Activated CD4-positive, alpha-beta memory T cell treated with anti-CD3 and anti-CD28 coated beads for 36 hours (primary cell): Measurements from ENCODE around the gene EEF2KMT. TPM values are rescaled to one million over a fixed set of nuclear protein-coding genes. Genes with fewer than 3 reads are reported as not detected.
"Not testable (repeated sequence)": the region's sequence is repeated elsewhere in the genome, so short reads cannot be mapped to it uniquely, and the experiment has no call there.

Experiments used
- CTCF ChIA-PET: fragments of 350-600 bp; sonication (Branson Sonifier 250); formaldehyde crosslinking; loops from one replicate; lab custom pipeline; 2021; ENCODE audit warnings: antibody characterized with exemption, inconsistent platforms; lab: Charles Lee
- POLR2A ChIA-PET: fragments of 350-600 bp; sonication (Branson Sonifier 250); formaldehyde crosslinking; loops from one replicate; lab custom pipeline; 2021; ENCODE audit warnings: antibody characterized with exemption; lab: Charles Lee
- DNase-seq: peaks from one replicate; pipeline ENCODE4 v3.0.0-alpha.2; 2020
- H3K27ac Mint-ChIP-seq: one replicate; pipeline ENCODE4 v1.8.0; 2021; ENCODE audit warnings: mixed read lengths
- H3K27me3 Mint-ChIP-seq: one replicate; pipeline ENCODE4 v1.8.0; 2021; ENCODE audit warnings: mixed read lengths
- H3K36me3 Mint-ChIP-seq: one replicate; pipeline ENCODE4 v1.8.0; 2021; ENCODE audit warnings: mixed read lengths
- H3K4me1 Mint-ChIP-seq: one replicate; pipeline ENCODE4 v1.8.0; 2021; ENCODE audit warnings: low read depth, mixed read lengths
- H3K4me3 Mint-ChIP-seq: one replicate; pipeline ENCODE4 v1.8.0; 2021; ENCODE audit warnings: mild to moderate bottlenecking, mixed read lengths
- H3K9me3 Mint-ChIP-seq: one replicate; pipeline ENCODE4 v1.8.0; 2021; ENCODE audit warnings: mixed read lengths
- intact Hi-C: fragments of 100-400 bp; cut with micrococcal nuclease; formaldehyde crosslinking; loops from one replicate; pipeline ENCODE4 v1.15.1; 2023
- total RNA-seq, 2 experiments: library from RNA; stranded (reverse); gene quantifications; one replicate each; pipeline ENCODE4 v1.2.3, GENCODE V29; 2021

The EEF2KMT gene
- total RNA-seq, 2 experiments from 2014 or later = 18.4 to 18.8 TPM

- ChIA-PET POLR2A (no interaction called here), CTCF (interaction anchor here (1.0 to 1.6 kb wide), 3 partner anchors 9 to 19 kb away, joined by 3 to 6 read pairs (median 4); no protein-coding TSS in a partner anchor)
- Mint-ChIP-seq H3K27me3 (no peaks in the 10 kb centered on the region), H3K4me3 (no peak overlapping the region), H3K9me3 (no peaks in the 10 kb centered on the region), H3K27ac (no peak overlapping the region), H3K36me3 (peaks cover 17% of the 10 kb centered on the region), H3K4me1 (peaks cover 20% of the 10 kb centered on the region)
- intact Hi-C loops = no loop called here
- no peak for DNase-seq
Observed at GRCh38 chr16:5075637-5076036, 22.0 kb downstream of the EEF2KMT start.

GRCh38 chr16:5073771-5074170 lies 23.8 kb downstream of the EEF2KMT start:
- H3K36me3 Mint-ChIP-seq = peaks cover 14% of the 10 kb centered on the region
- POLR2A ChIA-PET = not testable (repeated sequence)

DNA sequence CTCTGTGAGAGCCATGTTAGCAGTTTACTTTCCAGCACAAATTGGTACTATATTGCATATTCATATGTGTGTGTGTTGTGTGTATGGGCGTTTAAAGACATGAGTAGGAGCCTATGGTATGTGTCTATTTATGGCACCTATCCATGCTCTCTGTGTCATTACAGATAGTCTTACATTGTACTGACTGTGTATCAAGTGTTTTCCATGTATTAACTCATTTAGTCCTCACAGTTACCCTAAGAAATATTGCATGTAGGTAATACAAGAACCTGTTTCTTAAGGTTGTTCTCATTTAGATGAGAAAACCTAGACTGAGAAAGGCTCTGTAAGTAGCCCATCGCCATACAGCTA lies 24.3 kb downstream of the EEF2KMT start:
- Mint-ChIP-seq H3K9me3 (no peaks in the 10 kb centered on the region), H3K4me1 (peaks cover 20% of the 10 kb centered on the region), H3K4me3 (peak overlapping the region; percentile 95), H3K27ac (no peak overlapping the region), H3K27me3 (no peaks in the 10 kb centered on the region), H3K36me3 (peaks cover 13% of the 10 kb centered on the region)
- intact Hi-C loops = loop anchor here (5.0 kb wide), 1 partner anchor 41 kb away; the partner anchor contains the start of gene NAGPA
- DNase-seq = no peak
- ChIA-PET CTCF (interaction anchor here (2.5 kb wide), 1 partner anchor 18 kb away, joined by 10 read pairs; no protein-coding TSS in a partner anchor), POLR2A (no interaction called here)

More at GRCh38 chr16:5073771-5074170, 23.8 kb downstream of the EEF2KMT start:
- intact Hi-C loops = loop anchor here (5.0 kb wide), 1 partner anchor 41 kb away; the partner anchor contains the start of gene NAGPA
- not testable (repeated sequence) for DNase-seq, H3K9me3 Mint-ChIP-seq, H3K27ac Mint-ChIP-seq, H3K4me3 Mint-ChIP-seq, H3K27me3 Mint-ChIP-seq
- H3K4me1 Mint-ChIP-seq = peaks cover 20% of the 10 kb centered on the region
- CTCF ChIA-PET = interaction anchor here (2.5 kb wide), 1 partner anchor 18 kb away, joined by 10 read pairs; no protein-coding TSS in a partner anchor

DNA sequence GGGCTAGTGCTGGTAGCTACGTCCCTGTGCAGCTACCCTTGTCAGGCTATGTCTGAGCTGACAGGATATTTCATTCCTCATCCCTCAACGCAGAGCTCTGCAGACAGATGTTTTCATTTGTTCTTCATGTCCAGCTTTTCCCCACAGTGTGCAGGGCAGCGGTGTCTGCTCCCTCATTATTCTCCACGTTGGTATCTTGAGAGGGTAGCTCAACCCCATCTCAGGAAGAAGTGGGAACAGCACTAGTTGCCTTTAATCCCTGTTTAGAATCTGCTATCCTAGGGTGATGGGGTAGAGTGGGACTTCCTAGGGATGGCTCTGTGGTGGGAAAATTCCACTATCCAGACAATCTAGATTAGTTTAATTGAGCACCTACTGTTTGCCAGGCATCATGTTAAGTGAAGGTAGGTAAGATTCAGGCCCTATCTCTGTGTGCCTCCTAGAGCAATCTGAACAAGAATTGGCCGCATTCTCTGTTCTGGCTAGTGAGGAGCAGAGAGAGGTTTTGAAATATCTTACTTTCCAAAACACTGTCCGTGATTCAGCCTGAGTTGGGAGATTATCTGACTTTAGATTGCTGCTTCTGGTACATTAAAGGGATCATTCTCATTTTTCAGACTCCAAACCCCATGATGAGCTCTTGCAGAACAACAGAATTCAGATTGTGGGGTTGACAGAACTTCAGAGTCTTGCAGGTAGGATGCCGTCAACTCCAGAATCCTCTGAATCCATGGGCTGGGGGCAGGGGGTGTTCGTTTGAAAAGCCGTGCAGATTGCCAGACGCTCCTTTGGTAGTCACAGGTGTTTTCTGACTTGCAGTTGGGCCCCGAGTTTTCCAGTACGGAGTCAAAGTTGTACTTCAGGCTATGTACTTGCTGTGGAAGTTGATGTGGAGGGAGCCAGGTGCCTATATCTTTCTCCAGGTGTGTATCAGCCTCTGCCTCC lies 25.0 kb downstream of the EEF2KMT start:
- POLR2A ChIA-PET = interaction anchor here (0.7 to 0.8 kb wide), 2 partner anchors 9 to 37 kb away, joined by 3 read pairs; no protein-coding TSS in a partner anchor
- Mint-ChIP-seq H3K9me3 (no peaks in the 10 kb centered on the region), H3K4me3 (peak overlapping the region; percentile 95), H3K4me1 (peaks cover 20% of the 10 kb centered on the region), H3K27me3 (no peaks in the 10 kb centered on the region), H3K27ac (peak overlapping the region; percentile 86), H3K36me3 (peaks cover 9% of the 10 kb centered on the region)
- DNase-seq = no peak
- intact Hi-C loops = loop anchor here (5.0 kb wide), 1 partner anchor 40 kb away; the partner anchor contains the start of gene NAGPA
- CTCF ChIA-PET = interaction anchor here (0.9 to 2.5 kb wide), 3 partner anchors 12 to 19 kb away, joined by 3 to 10 read pairs (median 4); no protein-coding TSS in a partner anchor

DNA sequence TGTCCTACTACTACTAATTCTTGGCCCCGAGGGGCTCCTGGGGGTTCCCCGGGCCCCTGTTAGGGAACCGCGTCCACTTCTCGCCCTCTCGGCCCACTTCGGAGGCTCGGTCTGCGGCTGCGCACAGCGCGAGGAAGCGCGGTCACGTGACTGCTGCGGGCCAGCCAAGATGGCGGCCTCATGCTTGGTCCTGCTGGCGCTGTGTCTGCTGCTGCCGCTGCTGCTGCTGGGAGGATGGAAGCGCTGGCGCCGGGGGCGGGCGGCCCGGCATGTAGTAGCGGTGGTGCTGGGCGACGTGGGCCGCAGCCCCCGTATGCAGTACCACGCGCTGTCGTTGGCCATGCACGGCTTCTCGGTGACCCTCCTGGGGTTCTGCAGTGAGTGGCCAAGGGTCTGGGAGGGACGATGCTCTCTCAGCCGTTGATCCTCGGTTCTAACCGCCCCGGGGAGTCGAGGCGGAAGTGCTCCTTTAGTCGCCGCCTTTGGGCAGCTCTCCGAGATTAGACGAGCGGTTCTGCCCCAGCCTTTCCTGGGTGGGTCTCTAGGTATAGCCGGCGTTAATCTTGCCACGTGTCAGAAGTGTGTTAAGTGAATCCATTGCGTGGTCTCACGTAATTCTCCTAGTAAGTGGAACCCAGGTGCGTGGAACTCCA lies 25.8 kb downstream of the EEF2KMT start, which contains the start of gene ALG1:
Gene ALG1 (plus strand): TSS at position 163 of the 653 bp plus-strand sequence. CDS start 7 bp downstream, at position 170.
- ChIA-PET POLR2A (interaction anchor here (0.7 to 0.8 kb wide), 3 partner anchors 8 to 38 kb away, joined by 3 read pairs; partner anchors contain the start of gene NAGPA), CTCF (interaction anchor here (0.9 to 2.5 kb wide), 4 partner anchors 13 to 20 kb away, joined by 3 to 10 read pairs (median 4); no protein-coding TSS in a partner anchor)
- Mint-ChIP-seq H3K27me3 (no peaks in the 10 kb centered on the region), H3K4me3 (peak within 1 kb of the TSS; percentile 95), H3K27ac (peak within 1 kb of the TSS; percentile 86), H3K4me1 (peaks cover 20% of the 10 kb centered on the region), H3K36me3 (peaks cover 9% of the 10 kb centered on the region), H3K9me3 (no peaks in the 10 kb centered on the region)
- DNase-seq = peak; percentile 93
- intact Hi-C loops = loop anchor here (2.0 to 5.0 kb wide), 2 partner anchors 21 to 40 kb away; partner anchors contain the start of gene NAGPA

DNA sequence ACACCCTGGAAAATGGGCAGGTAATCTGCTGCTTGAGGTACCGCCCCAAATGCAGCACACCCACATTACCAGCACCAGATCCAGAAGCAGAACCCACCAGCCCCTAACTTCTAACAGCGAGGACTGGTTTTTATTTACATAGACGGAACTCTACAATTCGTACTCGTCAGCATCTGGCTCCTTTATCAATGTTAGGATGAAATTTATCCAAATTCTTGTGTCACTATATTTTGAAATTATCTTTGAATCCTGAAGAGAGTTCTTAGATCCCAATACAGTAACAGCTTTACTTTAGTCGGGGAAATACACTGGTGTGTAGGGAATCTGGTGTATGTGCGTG lies 26.3 kb downstream of the EEF2KMT start:
- DNase-seq = no peak
- H3K36me3 Mint-ChIP-seq = peaks cover 9% of the 10 kb centered on the region
- H3K4me3 Mint-ChIP-seq = peak overlapping the region; percentile 95
- POLR2A ChIA-PET = interaction anchor here (0.8 kb wide), 1 partner anchor 37 kb away, joined by 3 read pairs; the partner anchor contains the start of gene NAGPA
- peak overlapping the region; percentile 86 for H3K27ac Mint-ChIP-seq
- intact Hi-C loops = loop anchor here (2.0 to 5.0 kb wide), 2 partner anchors 21 to 39 kb away; partner anchors contain the start of gene NAGPA
- H3K27me3 Mint-ChIP-seq = no peaks in the 10 kb centered on the region
- CTCF ChIA-PET = interaction anchor here (0.9 to 1.5 kb wide), 5 partner anchors 14 to 22 kb away, joined by 3 to 4 read pairs (median 3); no protein-coding TSS in a partner anchor
- H3K9me3 Mint-ChIP-seq = no peaks in the 10 kb centered on the region
- H3K4me1 Mint-ChIP-seq = peaks cover 20% of the 10 kb centered on the region

DNA sequence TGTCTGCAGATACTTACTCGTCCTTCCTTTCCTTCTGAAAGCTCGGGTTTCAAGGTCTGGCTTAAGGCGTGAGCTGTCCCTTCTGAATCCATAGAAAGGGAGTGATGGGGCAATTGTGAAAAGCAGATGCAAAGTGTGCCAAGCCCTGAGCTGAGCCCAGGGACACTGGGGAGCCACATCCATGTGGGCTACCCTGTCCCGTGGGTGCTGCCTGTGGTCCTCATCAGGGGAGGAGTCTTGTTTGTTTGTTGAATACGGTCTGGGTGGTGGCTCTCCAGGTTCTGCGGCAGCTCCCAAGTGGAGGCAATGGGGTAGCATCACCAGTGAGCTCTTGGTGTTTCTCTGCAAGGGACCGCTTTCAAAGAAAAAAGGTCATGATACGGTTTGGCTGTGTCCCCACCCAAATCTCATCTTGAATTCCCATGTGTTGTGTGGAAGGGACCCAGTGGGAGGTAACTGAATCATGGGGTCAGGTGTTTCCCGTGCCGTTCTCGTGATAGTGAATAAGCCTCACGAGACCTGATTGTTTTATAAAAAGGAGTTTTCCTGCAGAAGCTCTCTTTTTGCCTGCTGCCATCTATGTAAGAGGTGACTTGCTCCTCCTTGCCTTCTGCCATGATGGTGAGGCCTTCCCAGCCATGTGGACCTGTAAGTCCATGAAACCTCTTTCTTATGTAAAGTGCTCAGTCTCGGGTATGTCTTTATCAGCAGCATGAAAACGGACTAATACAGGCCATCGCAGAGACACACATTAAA lies 27.0 kb downstream of the EEF2KMT start:
- POLR2A ChIA-PET = interaction anchor here (0.8 kb wide), 1 partner anchor 37 kb away, joined by 3 read pairs; the partner anchor contains the start of gene NAGPA
- no peak for DNase-seq
- intact Hi-C loops = loop anchor here (2.0 to 5.0 kb wide), 2 partner anchors 22 to 38 kb away; partner anchors contain the start of gene NAGPA
- Mint-ChIP-seq H3K27me3 (no peaks in the 10 kb centered on the region), H3K9me3 (no peaks in the 10 kb centered on the region), H3K4me3 (no peak overlapping the region), H3K36me3 (peaks cover 7% of the 10 kb centered on the region), H3K4me1 (peaks cover 20% of the 10 kb centered on the region), H3K27ac (peak overlapping the region; percentile 86)
- CTCF ChIA-PET = interaction anchor here (1.2 to 1.5 kb wide), 4 partner anchors 14 to 22 kb away, joined by 3 to 4 read pairs (median 3); no protein-coding TSS in a partner anchor

GRCh38 chr16:5069854-5070253 lies 27.7 kb downstream of the EEF2KMT start:
- H3K9me3 Mint-ChIP-seq = no peaks in the 10 kb centered on the region
- DNase-seq = no peak
- no peaks in the 10 kb centered on the region for H3K27me3 Mint-ChIP-seq
- no peak overlapping the region for H3K4me3 Mint-ChIP-seq
- peaks cover 20% of the 10 kb centered on the region for H3K4me1 Mint-ChIP-seq
- intact Hi-C loops = loop anchor here (2.0 to 5.0 kb wide), 2 partner anchors 23 to 38 kb away; partner anchors contain the start of gene NAGPA
- POLR2A ChIA-PET = no interaction called here
- H3K27ac Mint-ChIP-seq = no peak overlapping the region
- no peaks in the 10 kb centered on the region for H3K36me3 Mint-ChIP-seq
- CTCF ChIA-PET = interaction anchor here (1.2 kb wide), 1 partner anchor 15 kb away, joined by 3 read pairs; no protein-coding TSS in a partner anchor

DNA sequence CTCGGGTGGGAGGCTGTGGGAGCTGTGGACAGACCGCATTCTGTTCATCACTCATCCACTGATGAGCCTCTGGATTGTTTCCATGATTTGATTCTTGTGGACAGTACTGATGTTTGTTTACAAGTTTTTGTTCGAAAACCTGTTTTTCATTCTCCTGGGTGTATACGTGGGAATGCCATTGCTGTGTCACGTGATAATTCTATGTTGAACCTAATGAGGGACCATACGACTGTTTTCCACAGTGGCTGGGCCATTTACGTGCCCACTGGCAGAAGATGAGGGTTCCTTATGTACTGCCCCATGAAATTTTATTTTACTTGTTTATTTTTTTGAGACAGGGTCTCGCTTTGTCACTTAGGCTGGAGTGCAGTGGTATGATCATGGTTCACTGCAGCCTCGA lies 28.5 kb downstream of the EEF2KMT start:
- Mint-ChIP-seq H3K36me3 (no peaks in the 10 kb centered on the region), H3K27ac (no peak overlapping the region), H3K4me1 (peaks cover 20% of the 10 kb centered on the region), H3K27me3 (no peaks in the 10 kb centered on the region), H3K9me3 (no peaks in the 10 kb centered on the region), H3K4me3 (no peak overlapping the region)
- ChIA-PET CTCF (no interaction called here), POLR2A (no interaction called here)
- DNase-seq = no peak
- intact Hi-C loops = no loop called here

GRCh38 chr16:5066511-5066910 lies 31.1 kb downstream of the EEF2KMT start:
- ChIA-PET CTCF (no interaction called here), POLR2A (no interaction called here)
- intact Hi-C loops = no loop called here
- Mint-ChIP-seq H3K27ac (no peak overlapping the region), H3K4me3 (no peak overlapping the region), H3K4me1 (peaks cover 7% of the 10 kb centered on the region), H3K9me3 (no peaks in the 10 kb centered on the region), H3K36me3 (no peaks in the 10 kb centered on the region), H3K27me3 (no peaks in the 10 kb centered on the region)
- DNase-seq = no peak

DNA sequence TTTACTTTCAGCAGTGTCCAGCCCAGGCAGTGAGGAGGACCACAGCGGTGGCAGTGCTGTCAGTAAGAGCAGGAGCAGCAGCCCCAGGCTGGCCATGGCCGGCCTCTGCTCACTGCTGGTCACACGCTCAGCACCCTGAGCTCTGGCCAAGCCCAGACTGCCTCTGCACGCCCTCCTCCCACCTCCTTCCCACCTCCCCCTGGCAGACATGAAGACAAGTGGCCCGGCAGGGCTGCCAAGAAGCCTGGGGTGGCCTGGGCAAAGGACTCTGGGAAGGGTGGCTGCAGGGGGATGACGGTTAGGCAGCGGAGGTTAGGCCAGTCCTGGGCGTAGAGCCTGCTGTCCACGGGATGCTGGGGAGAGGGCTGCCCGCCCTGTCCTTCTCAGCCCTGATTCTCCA lies 31.8 kb downstream of the EEF2KMT start, which contains the start of gene C16orf89:
Gene C16orf89 (minus strand): TSS at position 144 of the 400 bp plus-strand sequence. CDS start 48 bp downstream, at position 96.
- DNase-seq = no peak
- H3K4me1 Mint-ChIP-seq = peaks cover under 1% of the 10 kb centered on the region
- CTCF ChIA-PET = no interaction called here
- H3K27ac Mint-ChIP-seq = no peak within 1 kb of the TSS
- H3K27me3 Mint-ChIP-seq = no peaks in the 10 kb centered on the region
- H3K9me3 Mint-ChIP-seq = no peaks in the 10 kb centered on the region
- no peak within 1 kb of the TSS for H3K4me3 Mint-ChIP-seq
- intact Hi-C loops = no loop called here
- H3K36me3 Mint-ChIP-seq = no peaks in the 10 kb centered on the region
- POLR2A ChIA-PET = no interaction called here
